HepG2 (cell line): Measurements from ENCODE around the gene PIAS3. TPM values are rescaled to one million over a fixed set of nuclear protein-coding genes. Genes with fewer than 3 reads are reported as not detected.

Experiments
- FOSL2 ChIP-seq: sonication (generic); formaldehyde crosslinking; IDR thresholded peaks from 2 replicates; pipeline ENCODE4 v1.4.0; 2020; ENCODE audit warnings: missing genetic modification reagents
- NBN ChIP-seq: fragments of 450-650 bp; conservative IDR thresholded peaks from 2 replicates; pipeline ENCODE4 v1.6.1; 2017
- NFKB2 ChIP-seq: sonication (generic); formaldehyde crosslinking; IDR thresholded peaks from 2 replicates; pipeline ENCODE4 v1.4.0; 2020; ENCODE audit warnings: missing genetic modification reagents, borderline replicate concordance
- PITX1 ChIP-seq: sonication (generic); formaldehyde crosslinking; IDR thresholded peaks from 2 replicates; pipeline ENCODE4 v1.5.1; 2020; ENCODE audit warnings: mild to moderate bottlenecking, missing genetic modification reagents
- POGZ ChIP-seq: sonication (generic); formaldehyde crosslinking; IDR thresholded peaks from 2 replicates; pipeline ENCODE4 v1.4.0; 2020; ENCODE audit warnings: mild to moderate bottlenecking, missing genetic modification reagents
- SP1 ChIP-seq, 2 experiments: fragments of 450-650 bp in 1 of 2; sonication (generic) in 1 of 2; formaldehyde crosslinking in 1 of 2; IDR thresholded peaks; 2 replicates each; pipeline versions ENCODE4 v1.4.0 to v1.6.1; 2016 to 2020; ENCODE audit warnings: missing genetic modification reagents in 1 of 2
- TGIF2 ChIP-seq: IDR thresholded peaks from 2 replicates; pipeline ENCODE4 v1.6.1; 2016; ENCODE audit warnings: control low read depth, missing compliant biosample characterization
- ZFP41 ChIP-seq: sonication (generic); formaldehyde crosslinking; IDR thresholded peaks from 2 replicates; pipeline ENCODE4 v1.4.0; 2020; ENCODE audit warnings: mild to moderate bottlenecking, missing genetic modification reagents, borderline replicate concordance
- ZNF260 ChIP-seq: sonication (generic); formaldehyde crosslinking; IDR thresholded peaks from 2 replicates; pipeline ENCODE4 v1.4.0; 2020; ENCODE audit warnings: missing genetic modification reagents, low read depth, mild to moderate bottlenecking, borderline replicate concordance
- ZNF570 ChIP-seq: sonication (generic); formaldehyde crosslinking; IDR thresholded peaks from 2 replicates; pipeline ENCODE4 v1.4.0; 2020; ENCODE audit warnings: mild to moderate bottlenecking, missing genetic modification reagents, borderline replicate concordance
- ZNF720 ChIP-seq: sonication (generic); formaldehyde crosslinking; IDR thresholded peaks from 2 replicates; pipeline ENCODE4 v1.4.0; 2020; ENCODE audit warnings: missing genetic modification reagents
- ZNF777 ChIP-seq: sonication (generic); formaldehyde crosslinking; IDR thresholded peaks from 2 replicates; pipeline ENCODE4 v1.4.0; 2020; ENCODE audit warnings: missing genetic modification reagents
- polyA plus RNA-seq, 8 experiments: library from polyadenylated mRNA; depleted of rRNA in 3 of 8; stranded (reverse) in 7 of 8; unstranded in 1 of 8; fragments of >200 nt; fragmentation: Illumina TruSeq in 4 of 8; extraction: Trizol in 4 of 8; gene quantifications; 2 replicates each; pipeline versions ENCODE4 v1.2.1 to v1.2.3, GENCODE V29; 2011 to 2016; ENCODE audit warnings: low read depth in 4 of 8, missing spikeins in 1 of 8, mixed read lengths in 1 of 8; ENCODE audit not compliant: insufficient read depth in 1 of 8
- total RNA-seq, 5 experiments: library from RNA; depleted of rRNA; stranded (reverse); fragments of >200 nt; fragmentation: Illumina TruSeq; extraction: Trizol; gene quantifications; 2 replicates each; pipeline ENCODE4 v1.2.3, GENCODE V29; 2016; ENCODE audit warnings: low read depth in 1 of 5
- TF ChIP-seq, protein P1 (sequence below): sonication (generic); formaldehyde crosslinking; IDR thresholded peaks from 2 replicates; pipeline ENCODE4 v1.5.0; 2020; ENCODE audit warnings: mild to moderate bottlenecking, missing genetic modification reagents, borderline replicate concordance
- TF ChIP-seq, protein P2 (sequence below): sonication (generic); formaldehyde crosslinking; IDR thresholded peaks from 2 replicates; pipeline ENCODE4 v1.5.0; 2020; ENCODE audit warnings: missing genetic modification reagents
- TF ChIP-seq, protein P3 (sequence below): sonication (generic); formaldehyde crosslinking; IDR thresholded peaks from 2 replicates; pipeline ENCODE4 v1.9.0; 2021; ENCODE audit warnings: missing genetic modification reagents, mild to moderate bottlenecking, borderline replicate concordance
- TF ChIP-seq, protein P4 (sequence below): sonication (generic); formaldehyde crosslinking; IDR thresholded peaks from 2 replicates; pipeline ENCODE4 v1.8.1; 2023; ENCODE audit warnings: missing genetic modification reagents, mild to moderate bottlenecking, borderline replicate concordance

The PIAS3 gene
- total and polyA plus RNA-seq, 2 of the 13 experiments (the other 11 are each of a cell fraction or from before 2014, with no cell fraction given), result 3.7 to 8.0 TPM

DNA sequence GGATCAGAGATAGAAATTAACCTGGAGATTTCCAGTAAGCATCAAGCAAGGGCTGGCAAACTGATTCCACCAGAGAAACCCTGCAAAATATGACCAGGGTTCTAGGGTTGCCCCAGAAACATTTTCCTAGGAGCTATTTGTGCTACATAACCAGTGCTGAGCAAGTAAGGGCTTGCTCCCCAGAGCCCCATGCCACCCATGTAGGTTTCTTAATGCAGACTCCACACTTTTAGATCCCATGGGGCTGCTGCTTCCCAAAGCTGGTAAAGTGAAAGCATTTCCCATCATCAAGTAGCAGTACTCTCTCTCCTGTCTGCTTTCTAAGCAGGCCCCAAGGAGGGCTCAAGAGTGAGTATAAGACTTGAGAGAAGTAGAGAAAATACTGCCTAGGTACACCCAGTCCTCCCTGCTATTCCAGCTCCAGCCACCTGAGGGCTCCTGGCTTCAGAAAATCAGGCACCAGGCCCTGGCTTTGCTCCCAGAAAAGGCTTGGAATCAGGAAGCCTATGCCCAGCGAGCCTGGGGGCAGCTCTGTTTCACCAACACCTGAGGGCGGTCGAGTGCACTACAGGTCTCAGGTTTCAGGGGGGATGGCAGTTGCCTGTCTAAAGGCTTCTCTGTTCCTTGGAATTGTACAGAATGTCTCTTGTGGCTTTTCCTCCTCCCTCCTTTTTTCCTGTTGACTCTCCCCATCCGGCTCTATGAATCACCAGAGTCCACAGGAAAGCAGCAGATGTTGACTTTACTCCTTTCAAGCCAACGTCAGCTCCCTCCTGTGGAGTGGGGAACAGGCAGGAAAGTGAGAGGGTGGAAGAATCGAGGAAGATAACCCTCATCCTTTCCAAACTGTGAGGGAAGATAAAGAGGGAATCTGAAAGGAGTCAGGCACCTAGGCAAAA is 33.0 kb upstream of the PIAS3 start (continued):
- TF ChIP-seq, protein P1, sequence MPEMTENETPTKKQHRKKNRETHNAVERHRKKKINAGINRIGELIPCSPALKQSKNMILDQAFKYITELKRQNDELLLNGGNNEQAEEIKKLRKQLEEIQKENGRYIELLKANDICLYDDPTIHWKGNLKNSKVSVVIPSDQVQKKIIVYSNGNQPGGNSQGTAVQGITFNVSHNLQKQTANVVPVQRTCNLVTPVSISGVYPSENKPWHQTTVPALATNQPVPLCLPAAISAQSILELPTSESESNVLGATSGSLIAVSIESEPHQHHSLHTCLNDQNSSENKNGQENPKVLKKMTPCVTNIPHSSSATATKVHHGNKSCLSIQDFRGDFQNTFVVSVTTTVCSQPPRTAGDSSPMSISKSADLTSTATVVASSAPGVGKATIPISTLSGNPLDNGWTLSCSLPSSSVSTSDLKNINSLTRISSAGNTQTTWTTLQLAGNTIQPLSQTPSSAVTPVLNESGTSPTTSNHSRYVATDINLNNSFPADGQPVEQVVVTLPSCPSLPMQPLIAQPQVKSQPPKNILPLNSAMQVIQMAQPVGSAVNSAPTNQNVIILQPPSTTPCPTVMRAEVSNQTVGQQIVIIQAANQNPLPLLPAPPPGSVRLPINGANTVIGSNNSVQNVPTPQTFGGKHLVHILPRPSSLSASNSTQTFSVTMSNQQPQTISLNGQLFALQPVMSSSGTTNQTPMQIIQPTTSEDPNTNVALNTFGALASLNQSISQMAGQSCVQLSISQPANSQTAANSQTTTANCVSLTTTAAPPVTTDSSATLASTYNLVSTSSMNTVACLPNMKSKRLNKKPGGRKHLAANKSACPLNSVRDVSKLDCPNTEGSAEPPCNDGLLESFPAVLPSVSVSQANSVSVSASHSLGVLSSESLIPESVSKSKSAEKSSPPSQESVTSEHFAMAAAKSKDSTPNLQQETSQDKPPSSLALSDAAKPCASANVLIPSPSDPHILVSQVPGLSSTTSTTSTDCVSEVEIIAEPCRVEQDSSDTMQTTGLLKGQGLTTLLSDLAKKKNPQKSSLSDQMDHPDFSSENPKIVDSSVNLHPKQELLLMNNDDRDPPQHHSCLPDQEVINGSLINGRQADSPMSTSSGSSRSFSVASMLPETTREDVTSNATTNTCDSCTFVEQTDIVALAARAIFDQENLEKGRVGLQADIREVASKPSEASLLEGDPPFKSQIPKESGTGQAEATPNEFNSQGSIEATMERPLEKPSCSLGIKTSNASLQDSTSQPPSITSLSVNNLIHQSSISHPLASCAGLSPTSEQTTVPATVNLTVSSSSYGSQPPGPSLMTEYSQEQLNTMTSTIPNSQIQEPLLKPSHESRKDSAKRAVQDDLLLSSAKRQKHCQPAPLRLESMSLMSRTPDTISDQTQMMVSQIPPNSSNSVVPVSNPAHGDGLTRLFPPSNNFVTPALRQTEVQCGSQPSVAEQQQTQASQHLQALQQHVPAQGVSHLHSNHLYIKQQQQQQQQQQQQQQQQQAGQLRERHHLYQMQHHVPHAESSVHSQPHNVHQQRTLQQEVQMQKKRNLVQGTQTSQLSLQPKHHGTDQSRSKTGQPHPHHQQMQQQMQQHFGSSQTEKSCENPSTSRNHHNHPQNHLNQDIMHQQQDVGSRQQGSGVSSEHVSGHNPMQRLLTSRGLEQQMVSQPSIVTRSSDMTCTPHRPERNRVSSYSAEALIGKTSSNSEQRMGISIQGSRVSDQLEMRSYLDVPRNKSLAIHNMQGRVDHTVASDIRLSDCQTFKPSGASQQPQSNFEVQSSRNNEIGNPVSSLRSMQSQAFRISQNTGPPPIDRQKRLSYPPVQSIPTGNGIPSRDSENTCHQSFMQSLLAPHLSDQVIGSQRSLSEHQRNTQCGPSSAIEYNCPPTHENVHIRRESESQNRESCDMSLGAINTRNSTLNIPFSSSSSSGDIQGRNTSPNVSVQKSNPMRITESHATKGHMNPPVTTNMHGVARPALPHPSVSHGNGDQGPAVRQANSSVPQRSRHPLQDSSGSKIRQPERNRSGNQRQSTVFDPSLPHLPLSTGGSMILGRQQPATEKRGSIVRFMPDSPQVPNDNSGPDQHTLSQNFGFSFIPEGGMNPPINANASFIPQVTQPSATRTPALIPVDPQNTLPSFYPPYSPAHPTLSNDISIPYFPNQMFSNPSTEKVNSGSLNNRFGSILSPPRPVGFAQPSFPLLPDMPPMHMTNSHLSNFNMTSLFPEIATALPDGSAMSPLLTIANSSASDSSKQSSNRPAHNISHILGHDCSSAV (CRISPR knock-in tag), result no peak
- TF ChIP-seq, protein P2, sequence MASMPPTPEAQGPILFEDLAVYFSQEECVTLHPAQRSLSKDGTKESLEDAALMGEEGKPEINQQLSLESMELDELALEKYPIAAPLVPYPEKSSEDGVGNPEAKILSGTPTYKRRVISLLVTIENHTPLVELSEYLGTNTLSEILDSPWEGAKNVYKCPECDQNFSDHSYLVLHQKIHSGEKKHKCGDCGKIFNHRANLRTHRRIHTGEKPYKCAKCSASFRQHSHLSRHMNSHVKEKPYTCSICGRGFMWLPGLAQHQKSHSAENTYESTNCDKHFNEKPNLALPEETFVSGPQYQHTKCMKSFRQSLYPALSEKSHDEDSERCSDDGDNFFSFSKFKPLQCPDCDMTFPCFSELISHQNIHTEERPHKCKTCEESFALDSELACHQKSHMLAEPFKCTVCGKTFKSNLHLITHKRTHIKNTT (CRISPR knock-in tag), result no peak
- no peak for TF ChIP-seq NBN
- TF ChIP-seq TGIF2 (CRISPR knock-in tag), result peak; percentile 53; the same call in 1 of the 2 replicates
- no peak for TF ChIP-seq ZNF777 (CRISPR knock-in tag)
- no peak for TF ChIP-seq ZNF570 (CRISPR knock-in tag)
- TF ChIP-seq FOSL2 (CRISPR knock-in tag), result peak; percentile 97
- no peak for TF ChIP-seq SP1 (IDR thresholded peaks at IDR 0.05)
- no peak for TF ChIP-seq SP1 (CRISPR knock-in tag; IDR thresholded peaks at IDR 0.05)
- no peak for TF ChIP-seq ZFP41 (CRISPR knock-in tag)
- TF ChIP-seq NFKB2 (CRISPR knock-in tag), result peak; percentile 66; the same call in 1 of the 2 replicates
- TF ChIP-seq, protein P3, sequence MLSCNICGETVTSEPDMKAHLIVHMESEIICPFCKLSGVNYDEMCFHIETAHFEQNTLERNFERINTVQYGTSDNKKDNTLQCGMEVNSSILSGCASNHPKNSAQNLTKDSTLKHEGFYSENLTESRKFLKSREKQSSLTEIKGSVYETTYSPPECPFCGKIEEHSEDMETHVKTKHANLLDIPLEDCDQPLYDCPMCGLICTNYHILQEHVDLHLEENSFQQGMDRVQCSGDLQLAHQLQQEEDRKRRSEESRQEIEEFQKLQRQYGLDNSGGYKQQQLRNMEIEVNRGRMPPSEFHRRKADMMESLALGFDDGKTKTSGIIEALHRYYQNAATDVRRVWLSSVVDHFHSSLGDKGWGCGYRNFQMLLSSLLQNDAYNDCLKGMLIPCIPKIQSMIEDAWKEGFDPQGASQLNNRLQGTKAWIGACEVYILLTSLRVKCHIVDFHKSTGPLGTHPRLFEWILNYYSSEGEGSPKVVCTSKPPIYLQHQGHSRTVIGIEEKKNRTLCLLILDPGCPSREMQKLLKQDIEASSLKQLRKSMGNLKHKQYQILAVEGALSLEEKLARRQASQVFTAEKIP (CRISPR knock-in tag), result no peak
- TF ChIP-seq POGZ, result peak; percentile 84
- no peak for TF ChIP-seq ZNF720 (CRISPR knock-in tag)
- peak; percentile 50; the same call in 1 of the 2 replicates for TF ChIP-seq PITX1
- no peak for TF ChIP-seq ZNF260 (CRISPR knock-in tag)
- TF ChIP-seq, protein P4, sequence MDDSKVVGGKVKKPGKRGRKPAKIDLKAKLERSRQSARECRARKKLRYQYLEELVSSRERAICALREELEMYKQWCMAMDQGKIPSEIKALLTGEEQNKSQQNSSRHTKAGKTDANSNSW (CRISPR knock-in tag), result no peak
